ENCODE measurements around the gene SIRT2. TPM values are rescaled to one million over a fixed set of nuclear protein-coding genes. Genes with fewer than 3 reads are reported as not detected.

The SIRT2 gene
- total and polyA plus RNA-seq, 2 of the 13 experiments (the other 11 are each of a cell fraction or from before 2014, with no cell fraction given) = 22.3 to 26.1 TPM

GRCh38 chr19:38930776-38931520, 31.5 kb upstream of the SIRT2 start, which contains the start of gene MRPS12 (continued):
- TF ChIP-seq NFATC3 (CRISPR knock-in tag; IDR thresholded peaks at IDR 0.05) = no peak
- TF ChIP-seq SP5 (CRISPR knock-in tag; IDR thresholded peaks at IDR 0.05; ENCODE audit: borderline replicate concordance, low read depth) = 0 out of 2 replicates have a peak, but pooled peaks have one; percentile 22
- TF ChIP-seq PBX3 (CRISPR knock-in tag; IDR thresholded peaks at IDR 0.05; ENCODE audit: borderline replicate concordance) = no peak
- no peak for TF ChIP-seq PREB (CRISPR knock-in tag; IDR thresholded peaks at IDR 0.05)
- no peak for TF ChIP-seq PAXIP1 (CRISPR knock-in tag; conservative IDR thresholded peaks at IDR 0.05)
- no peak for TF ChIP-seq ZNF296 (CRISPR knock-in tag; conservative IDR thresholded peaks at IDR 0.05)
- no peak for TF ChIP-seq UBTF (CRISPR knock-in tag; IDR thresholded peaks at IDR 0.05)
- TF ChIP-seq ATF2 (CRISPR knock-in tag; IDR thresholded peaks at IDR 0.05) = 0 out of 2 replicates have a peak, but pooled peaks have one; percentile 29
- peak; percentile 73 for TF ChIP-seq ZFX (CRISPR knock-in tag; IDR thresholded peaks at IDR 0.05; ENCODE audit: low read depth)
- TF ChIP-seq GMEB2 (CRISPR knock-in tag; IDR thresholded peaks at IDR 0.05; ENCODE audit: low read depth) = no peak
- TF ChIP-seq ZNF263 (CRISPR knock-in tag; IDR thresholded peaks at IDR 0.05) = no peak
- no peak for TF ChIP-seq ZBTB1 (CRISPR knock-in tag; IDR thresholded peaks at IDR 0.05; ENCODE audit: borderline replicate concordance)
- TF ChIP-seq CHCHD3 (CRISPR knock-in tag; IDR thresholded peaks at IDR 0.05) = no peak
- peak; percentile 68 for TF ChIP-seq ZNF605 (CRISPR knock-in tag; IDR thresholded peaks at IDR 0.05)
- peak; percentile 21; the same call in 1 of the 2 replicates for TF ChIP-seq MXD3 (CRISPR knock-in tag; IDR thresholded peaks at IDR 0.05)

Measured in HepG2 (cell line).